NCI-H82 treated with DMSO at 0.1 percent for 48 hours (cell line): ENCODE measurements around the gene AFM.
"Not testable (repeated sequence)": the region's sequence is repeated elsewhere in the genome, so short reads cannot be mapped to it uniquely, and the experiment has no call there.

Experiments used
- DNase-seq: peaks from one replicate; lab custom pipeline; 2025; ENCODE audit not compliant: unreplicated experiment; lab: John Stamatoyannopoulos, UW

The AFM gene

DNA sequence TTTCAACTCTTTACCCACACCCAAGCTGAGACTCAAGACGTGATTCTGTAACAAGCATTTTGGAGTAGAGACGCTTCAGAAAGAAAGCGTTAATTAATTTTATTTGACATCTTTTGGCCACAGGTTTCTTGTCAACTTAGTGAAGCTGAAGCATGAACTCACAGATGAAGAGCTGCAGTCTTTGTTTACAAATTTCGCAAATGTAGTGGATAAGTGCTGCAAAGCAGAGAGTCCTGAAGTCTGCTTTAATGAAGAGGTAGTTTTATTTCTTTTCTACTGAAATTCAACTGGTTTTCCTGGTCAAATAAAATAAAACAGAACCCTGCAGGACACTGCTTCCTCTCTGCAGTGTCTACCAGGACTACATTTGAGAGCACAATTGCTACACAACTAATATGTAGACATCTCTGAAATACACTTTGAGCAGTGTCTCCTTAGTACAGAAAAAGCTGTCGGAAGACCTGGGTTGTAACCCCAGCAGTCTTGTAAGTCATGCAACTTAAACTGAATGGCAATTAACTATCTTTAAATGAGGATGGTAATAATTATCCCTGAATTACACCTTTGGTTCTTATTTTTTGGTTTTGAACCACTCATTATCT, 20.2 kb downstream of the AFM start:
- DNase-seq: no peak

DNA sequence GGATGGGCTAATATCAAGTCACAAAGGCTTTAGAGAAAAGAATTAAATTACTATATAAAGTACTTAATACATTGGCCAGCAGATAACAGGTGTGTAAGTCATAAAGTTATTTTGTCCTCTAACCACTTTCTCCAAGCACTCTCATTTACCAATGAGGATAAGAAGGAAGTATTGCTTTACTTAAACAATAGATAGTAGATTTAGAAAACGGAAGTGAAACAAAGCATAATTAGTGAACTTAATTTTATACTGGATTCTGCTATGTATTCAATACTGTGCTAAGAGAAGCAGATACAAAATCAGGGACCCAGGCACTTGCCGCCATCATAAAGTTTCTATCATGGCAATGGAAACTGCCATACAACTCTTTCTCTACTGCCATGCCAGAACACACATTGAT, 24.0 kb downstream of the AFM start:
- no peak for DNase-seq

DNA sequence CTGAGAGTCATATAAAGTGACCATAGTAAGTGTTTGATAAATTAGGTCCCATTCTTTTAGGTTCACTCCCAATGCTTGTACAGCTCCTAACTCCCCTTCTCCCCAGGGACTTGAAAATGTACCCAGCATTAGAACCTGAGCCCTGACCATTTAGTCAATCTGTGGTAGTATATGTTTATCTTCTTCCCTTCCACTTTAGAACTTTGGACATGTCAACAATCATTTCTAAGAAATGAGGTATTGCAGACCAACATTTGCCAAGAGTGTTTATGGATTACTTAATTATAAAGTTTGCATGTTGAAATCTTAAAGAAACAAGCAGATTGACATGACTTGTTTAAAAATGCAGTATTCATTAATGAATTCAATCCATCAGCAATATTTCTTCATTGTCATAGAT, 26.0 kb downstream of the AFM start:
- DNase-seq: no peak

DNA sequence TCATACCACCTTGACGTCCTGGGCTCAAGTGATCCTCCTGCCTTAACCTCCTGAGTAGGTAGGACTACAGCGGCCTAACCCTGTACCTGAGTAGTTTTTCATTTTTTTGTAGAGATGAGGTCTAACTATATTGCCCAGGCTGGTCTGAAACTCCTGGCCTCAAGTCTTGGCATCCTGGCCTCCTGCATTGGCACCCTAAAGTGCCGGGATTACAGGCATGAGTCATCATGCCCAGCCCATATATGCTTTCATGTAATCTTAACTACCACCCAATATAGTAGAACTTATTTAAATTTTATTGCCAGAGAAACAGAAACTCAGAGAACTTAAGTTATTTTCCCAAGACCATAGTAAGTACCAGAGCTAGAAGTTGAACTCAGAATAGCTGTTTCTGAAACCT, 27.1 kb downstream of the AFM start:
- no peak for DNase-seq

GRCh38 chr4:73518340-73518739, 36.8 kb downstream of the AFM start:
- no peak for DNase-seq

DNA sequence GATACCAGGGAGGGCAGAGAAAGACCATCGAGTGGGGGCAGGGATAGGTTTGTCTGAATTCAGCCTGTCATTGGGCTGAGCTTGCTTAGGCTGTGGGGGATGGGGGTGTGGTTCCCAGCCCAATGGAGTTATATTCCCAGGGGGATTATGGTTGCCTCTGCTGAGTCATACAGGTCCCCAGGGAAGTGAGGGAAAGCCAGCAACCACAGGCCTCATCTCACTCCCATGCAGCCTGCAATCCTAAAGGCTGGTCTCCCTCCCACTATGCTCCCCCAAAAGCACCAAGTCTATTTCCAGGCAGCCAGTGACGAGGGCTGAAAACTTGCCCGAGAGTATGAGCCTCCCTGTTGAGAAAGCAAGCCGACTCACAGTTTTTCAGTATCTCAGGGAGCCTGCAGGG, 39.3 kb downstream of the AFM start:
- peak; percentile 39 for DNase-seq

- no peak for DNase-seq
Measured at GRCh38 chr4:73523126-73523525, 41.6 kb downstream of the AFM start.

GRCh38 chr4:73525611-73526010, 44.1 kb downstream of the AFM start:
- DNase-seq: peak; percentile 77

DNA sequence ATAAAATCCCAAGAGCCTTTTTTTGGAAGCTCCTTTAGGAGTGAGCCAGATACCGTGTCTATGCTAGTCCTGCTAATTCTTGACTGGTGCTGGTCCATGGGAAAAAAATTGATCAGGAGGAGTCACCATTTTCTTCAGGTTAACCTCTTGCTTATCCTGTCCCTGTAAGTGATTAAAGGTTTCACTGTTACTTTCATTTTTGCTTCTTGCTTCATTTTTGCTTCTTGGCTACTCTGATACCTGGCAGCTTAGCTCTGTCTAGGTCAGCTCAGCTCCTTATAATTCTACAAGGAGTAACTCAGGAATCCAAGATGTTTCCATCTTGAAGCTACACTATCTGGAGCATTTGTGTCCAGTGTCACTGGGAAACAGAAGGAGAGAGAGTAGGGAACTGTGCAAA, 45.7 kb downstream of the AFM start:
- DNase-seq: no peak

DNA sequence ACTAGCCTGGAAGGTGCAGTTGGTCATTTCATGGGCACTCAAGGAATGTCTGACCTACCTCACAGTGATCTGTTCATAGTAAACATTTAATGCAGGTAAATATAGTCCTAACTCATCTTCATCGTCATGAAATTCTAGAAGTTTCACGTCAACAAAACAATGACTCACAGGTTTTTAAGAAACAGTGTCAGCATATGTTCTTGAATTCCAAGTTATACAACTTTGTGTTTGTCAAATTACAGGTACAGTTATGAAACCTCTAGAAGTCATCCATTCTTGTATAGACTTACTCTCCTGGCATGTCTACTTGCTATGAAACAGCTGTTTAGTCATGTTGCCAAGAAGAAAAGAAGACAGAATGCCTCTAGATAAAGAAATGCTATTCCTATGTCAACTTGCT, 46.6 kb downstream of the AFM start:
- no peak for DNase-seq

- no peak for DNase-seq
Measured at GRCh38 chr4:73533515-73534422, 52.2 kb downstream of the AFM start.

- DNase-seq: no peak
Measured at GRCh38 chr4:73538162-73538561, 56.6 kb downstream of the AFM start.

GRCh38 chr4:73539386-73539785, 57.8 kb downstream of the AFM start:
- no peak for DNase-seq

DNA sequence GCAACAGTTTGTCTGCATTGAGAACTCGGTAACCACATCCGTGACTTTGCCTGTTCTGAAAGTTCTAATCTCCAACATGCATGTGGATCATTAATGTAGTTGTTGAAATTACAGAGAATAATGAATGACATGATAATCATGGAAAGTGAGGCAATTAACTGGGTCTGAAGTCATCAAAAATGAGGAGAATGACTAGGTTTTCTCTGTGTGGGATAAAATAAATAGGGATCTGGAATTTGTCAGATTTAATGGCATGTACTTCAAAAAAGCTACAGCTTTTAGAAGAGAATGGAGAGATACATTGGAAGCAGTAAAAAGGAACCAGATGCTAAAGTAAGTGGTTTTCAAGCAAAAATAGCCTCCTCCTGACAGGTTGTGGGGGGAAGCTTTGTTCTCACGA, 59.3 kb downstream of the AFM start:
- DNase-seq: no peak

GRCh38 chr4:73541251-73541650, 59.7 kb downstream of the AFM start:
- DNase-seq: no peak

DNA sequence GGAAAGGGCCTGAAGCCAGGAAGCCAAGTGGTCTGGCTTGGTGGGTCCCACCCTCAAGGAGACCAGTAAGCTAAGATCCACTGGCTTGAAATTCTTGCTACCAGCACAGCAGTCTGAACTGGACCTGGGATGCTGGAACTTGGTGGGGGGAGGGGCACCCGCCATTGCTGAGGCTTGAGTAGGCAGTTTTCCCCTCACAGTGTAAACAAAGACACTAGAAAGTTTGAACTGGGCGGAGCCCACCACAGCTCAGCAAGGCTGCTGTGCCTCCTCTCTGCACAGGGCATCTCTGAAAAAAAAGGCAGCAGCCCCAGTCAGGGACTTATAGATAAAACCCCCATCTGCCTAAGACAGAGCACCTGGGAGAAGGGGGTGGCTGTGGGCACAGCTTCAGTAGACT, 63.1 kb downstream of the AFM start:
- no peak for DNase-seq

GRCh38 chr4:73550865-73551264, 69.3 kb downstream of the AFM start:
- not testable (repeated sequence) for DNase-seq
